ENCODE data around the gene ATP11B. TPM values are rescaled to one million over a fixed set of nuclear protein-coding genes. Genes with fewer than 3 reads are reported as not detected.

Gene ATP11B
- total RNA-seq, 2 experiments from 2014 or later: 55.6 to 87.9 TPM

DNA sequence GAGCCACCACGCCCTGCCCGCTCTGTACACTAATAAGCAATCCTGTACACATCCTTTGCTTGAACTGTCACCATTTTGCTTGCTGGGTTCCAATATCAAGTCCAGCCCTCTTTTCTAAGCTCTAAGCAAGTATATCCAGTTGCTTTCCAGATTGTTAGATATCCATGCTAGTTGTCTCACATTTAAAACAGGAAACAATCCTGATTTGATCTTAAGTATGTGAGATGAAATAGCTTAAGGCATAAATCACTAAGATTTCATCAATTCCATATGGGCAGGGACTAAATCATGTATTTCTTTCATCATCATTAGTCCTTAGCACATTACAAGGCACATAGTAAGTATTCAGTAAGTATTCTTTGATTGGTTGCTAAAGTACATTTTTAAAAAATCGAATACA lies 16.2 kb downstream of the ATP11B start:
- Histone ChIP-seq H3K4me2 (ENCODE audit: low read length) (no peak overlapping the region), H3K9me2 (ENCODE audit: insufficient read depth, low read length) (no peaks in the 10 kb centered on the region), H3K9me3 (ENCODE audit: low read length) (no peaks in the 10 kb centered on the region), H3K4me1 (ENCODE audit: insufficient read depth, low read length, poor library complexity, severe bottlenecking) (no peaks in the 10 kb centered on the region), H3K36me3 (ENCODE audit: insufficient read depth, low read length) (peaks cover 6% of the 10 kb centered on the region; the same call in 1 of the 2 replicates), H3K79me2 (ENCODE audit: insufficient read depth, low read depth, low read length) (peaks cover 94% of the 10 kb centered on the region), H4K20me1 (ENCODE audit: insufficient read depth, low read length) (peaks cover 14% of the 10 kb centered on the region; the same call in 1 of the 2 replicates), H2AFZ (ENCODE audit: low read length) (no peak overlapping the region), H3K4me3 (ENCODE audit: low read depth, low read length, poor library complexity, severe bottlenecking) (no peak overlapping the region), H3K27ac (ENCODE audit: low read depth, low read length, poor library complexity, severe bottlenecking) (no peak overlapping the region)
- CTCF ChIA-PET (ENCODE audit: unreplicated experiment): no interaction called here
- no peak for DNase-seq (ENCODE audit: low spot score)
- TF ChIP-seq, protein P1, sequence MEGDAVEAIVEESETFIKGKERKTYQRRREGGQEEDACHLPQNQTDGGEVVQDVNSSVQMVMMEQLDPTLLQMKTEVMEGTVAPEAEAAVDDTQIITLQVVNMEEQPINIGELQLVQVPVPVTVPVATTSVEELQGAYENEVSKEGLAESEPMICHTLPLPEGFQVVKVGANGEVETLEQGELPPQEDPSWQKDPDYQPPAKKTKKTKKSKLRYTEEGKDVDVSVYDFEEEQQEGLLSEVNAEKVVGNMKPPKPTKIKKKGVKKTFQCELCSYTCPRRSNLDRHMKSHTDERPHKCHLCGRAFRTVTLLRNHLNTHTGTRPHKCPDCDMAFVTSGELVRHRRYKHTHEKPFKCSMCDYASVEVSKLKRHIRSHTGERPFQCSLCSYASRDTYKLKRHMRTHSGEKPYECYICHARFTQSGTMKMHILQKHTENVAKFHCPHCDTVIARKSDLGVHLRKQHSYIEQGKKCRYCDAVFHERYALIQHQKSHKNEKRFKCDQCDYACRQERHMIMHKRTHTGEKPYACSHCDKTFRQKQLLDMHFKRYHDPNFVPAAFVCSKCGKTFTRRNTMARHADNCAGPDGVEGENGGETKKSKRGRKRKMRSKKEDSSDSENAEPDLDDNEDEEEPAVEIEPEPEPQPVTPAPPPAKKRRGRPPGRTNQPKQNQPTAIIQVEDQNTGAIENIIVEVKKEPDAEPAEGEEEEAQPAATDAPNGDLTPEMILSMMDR (conservative IDR thresholded peaks at IDR 0.05; ENCODE audit: low read length): no peak
- BruUV-seq (replicated peaks): no TSS peak
- intact Hi-C loops (cut with micrococcal nuclease; ENCODE audit: unreplicated experiment): no loop called here
- POLR2A ChIA-PET: interaction anchor here (0.7 to 1.0 kb wide), 4 partner anchors 10 to 939 kb away, joined by 3 to 5 read pairs (median 3); no protein-coding TSS in a partner anchor

DNA sequence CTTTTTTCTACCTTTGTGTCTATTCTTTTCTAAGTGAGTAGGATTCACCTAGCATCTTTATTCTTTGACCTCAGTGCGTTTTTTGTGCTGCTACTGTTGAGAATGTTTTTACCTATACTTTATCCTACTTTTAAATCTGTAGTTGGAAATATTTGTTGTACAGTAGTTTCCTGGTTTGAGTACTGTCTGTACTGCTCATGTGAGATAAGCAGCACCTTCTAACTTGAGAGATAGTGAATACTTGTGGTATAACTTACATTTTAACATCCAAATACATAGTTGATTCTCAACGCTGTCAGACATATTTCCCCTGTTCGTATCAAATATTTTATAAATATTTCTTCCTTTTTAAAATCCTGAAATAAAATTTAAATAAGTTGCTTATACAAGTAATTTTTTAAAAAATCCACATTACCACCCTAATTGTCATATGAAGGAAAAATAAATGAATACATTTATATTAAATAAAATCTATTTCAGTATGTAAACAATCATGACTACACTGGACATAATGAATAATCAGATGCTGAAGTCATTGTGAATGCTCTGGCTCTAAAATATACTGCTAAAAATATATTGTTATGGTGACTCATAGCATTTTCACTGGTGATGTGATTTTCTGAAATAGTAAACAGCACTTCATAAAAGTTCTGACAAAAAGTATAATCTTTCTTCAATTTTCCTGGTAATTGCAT lies 17.4 kb downstream of the ATP11B start:
- no peak overlapping the region for H3K4me2 ChIP-seq (ENCODE audit: low read length)
- H3K9me3 ChIP-seq (ENCODE audit: low read length): no peaks in the 10 kb centered on the region
- no peaks in the 10 kb centered on the region for H3K9me2 ChIP-seq (ENCODE audit: insufficient read depth, low read length)
- H4K20me1 ChIP-seq (ENCODE audit: insufficient read depth, low read length): peaks cover 14% of the 10 kb centered on the region; the same call in 1 of the 2 replicates
- H3K36me3 ChIP-seq (ENCODE audit: insufficient read depth, low read length): peaks cover 6% of the 10 kb centered on the region; the same call in 1 of the 2 replicates
- ChIA-PET CTCF (ENCODE audit: unreplicated experiment) (no interaction called here), POLR2A (no interaction called here)
- no TSS peak for BruUV-seq (replicated peaks)
- peaks cover 95% of the 10 kb centered on the region for H3K79me2 ChIP-seq (ENCODE audit: insufficient read depth, low read depth, low read length)
- TF ChIP-seq, protein P1 (conservative IDR thresholded peaks at IDR 0.05; ENCODE audit: low read length): no peak
- TF ChIP-seq EZH2phosphoT487 (IDR thresholded peaks at IDR 0.05; ENCODE audit: borderline replicate concordance, low read depth, low read length): no peak
- no peak overlapping the region for H3K4me3 ChIP-seq (ENCODE audit: low read depth, low read length, poor library complexity, severe bottlenecking)
- DNase-seq (ENCODE audit: low spot score): no peak
- intact Hi-C loops (cut with micrococcal nuclease; ENCODE audit: unreplicated experiment): no loop called here
- no peak overlapping the region for H3K27ac ChIP-seq (ENCODE audit: low read depth, low read length, poor library complexity, severe bottlenecking)
- no peak overlapping the region for H2AFZ ChIP-seq (ENCODE audit: low read length)
- H3K4me1 ChIP-seq (ENCODE audit: insufficient read depth, low read length, poor library complexity, severe bottlenecking): no peaks in the 10 kb centered on the region

DNA sequence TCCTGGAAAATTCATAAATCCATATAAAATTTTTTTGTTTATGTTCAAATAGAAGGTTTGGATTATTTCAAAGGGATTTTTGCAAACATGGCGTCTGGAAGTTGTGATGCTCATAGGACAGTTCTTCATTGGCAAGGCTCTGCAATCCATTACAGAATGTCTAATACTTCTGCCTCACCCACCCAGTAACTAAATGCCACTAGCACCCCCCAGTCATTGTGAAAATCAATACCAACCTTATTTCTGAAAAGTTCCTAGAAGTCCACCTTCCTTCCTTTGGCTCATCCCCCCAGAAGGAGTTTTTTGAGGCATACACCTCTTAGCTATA lies 17.9 kb downstream of the ATP11B start:
- intact Hi-C loops (cut with micrococcal nuclease; ENCODE audit: unreplicated experiment): no loop called here
- Histone ChIP-seq H3K9me3 (ENCODE audit: low read length) (no peaks in the 10 kb centered on the region), H3K4me3 (ENCODE audit: low read depth, low read length, poor library complexity, severe bottlenecking) (no peak overlapping the region), H3K9me2 (ENCODE audit: insufficient read depth, low read length) (no peaks in the 10 kb centered on the region), H4K20me1 (ENCODE audit: insufficient read depth, low read length) (peaks cover 14% of the 10 kb centered on the region; the same call in 1 of the 2 replicates), H3K36me3 (ENCODE audit: insufficient read depth, low read length) (peaks cover 6% of the 10 kb centered on the region; the same call in 1 of the 2 replicates), H3K4me1 (ENCODE audit: insufficient read depth, low read length, poor library complexity, severe bottlenecking) (no peaks in the 10 kb centered on the region), H2AFZ (ENCODE audit: low read length) (no peak overlapping the region), H3K79me2 (ENCODE audit: insufficient read depth, low read depth, low read length) (peaks cover 95% of the 10 kb centered on the region), H3K27ac (ENCODE audit: low read depth, low read length, poor library complexity, severe bottlenecking) (no peak overlapping the region), H3K4me2 (ENCODE audit: low read length) (no peak overlapping the region)
- TF ChIP-seq EZH2phosphoT487 (IDR thresholded peaks at IDR 0.05; ENCODE audit: borderline replicate concordance, low read depth, low read length): no peak
- TF ChIP-seq, protein P1 (conservative IDR thresholded peaks at IDR 0.05; ENCODE audit: low read length): no peak
- CTCF ChIA-PET (ENCODE audit: unreplicated experiment): no interaction called here
- POLR2A ChIA-PET: no interaction called here
- no TSS peak for BruUV-seq (replicated peaks)
- DNase-seq (ENCODE audit: low spot score): no peak

Measured in OCI-LY7 (cell line).